Lung microvascular endothelial cell (primary cell): Measurements from ENCODE around the gene DPY19L3. TPM values are rescaled to one million over a fixed set of nuclear protein-coding genes. Genes with fewer than 3 reads are reported as not detected.
A peak's percentile ranks its signal among the peaks of the same experiment; 100 is the strongest.
"Not testable (repeated sequence)": the region's sequence is repeated elsewhere in the genome, so short reads cannot be mapped to it uniquely, and the experiment has no call there.

ENCODE experiments used
- DNase-seq, 2 donors: peaks; one replicate each; pipeline versions ENCODE4 v3.0.0 to v3.0.0-alpha.2; 2010; ENCODE audit warnings: low read depth in 2 of 2
- total RNA-seq: library from RNA; depleted of rRNA; stranded (reverse); fragments of >200 nt; gene quantifications from 2 replicates; pipeline ENCODE4 v1.2.1, GENCODE V29; 2014

DPY19L3 gene
- total RNA-seq, 1 donor from 2014 or later, result 22.6 TPM

DNA sequence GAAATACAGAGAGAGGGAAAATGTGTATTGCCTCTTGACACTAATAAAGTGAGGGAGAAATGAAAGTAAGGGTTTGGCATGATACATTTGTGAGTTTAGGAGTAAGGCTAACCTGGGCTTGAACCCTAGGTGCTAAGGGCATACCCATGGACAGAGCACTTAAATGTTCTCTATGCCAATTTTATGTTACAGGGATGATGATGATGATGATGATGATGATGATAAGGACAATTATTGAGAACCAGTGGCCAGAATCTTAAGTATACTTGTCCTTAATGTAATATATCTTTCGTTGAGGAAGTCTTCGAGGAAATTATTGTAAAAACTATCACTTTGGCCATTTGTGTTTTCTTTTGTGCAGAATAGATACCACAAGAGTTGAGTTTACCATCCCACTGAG, 33.2 kb downstream of the DPY19L3 start:
- no peak for DNase-seq

DNA sequence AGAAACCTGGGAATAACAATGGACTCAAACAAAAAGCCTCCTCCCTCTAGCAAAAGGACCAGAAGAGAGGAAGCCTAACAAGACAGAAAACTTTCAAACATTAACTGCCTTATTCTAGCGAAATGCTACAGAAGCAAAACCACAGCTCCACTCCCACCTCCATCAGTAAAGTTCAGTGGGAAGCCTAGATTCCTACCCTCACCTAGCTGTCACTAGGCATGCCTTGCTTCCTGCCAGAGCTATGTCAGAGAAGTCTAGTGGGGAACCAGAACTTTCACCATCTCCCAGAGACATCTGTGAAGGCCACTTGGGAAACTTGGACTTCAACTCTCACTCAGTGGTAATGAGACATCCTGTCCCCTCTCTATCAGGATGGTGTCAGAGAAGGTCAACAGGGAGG, 37.1 kb downstream of the DPY19L3 start:
- DNase-seq, result no peak

DNA sequence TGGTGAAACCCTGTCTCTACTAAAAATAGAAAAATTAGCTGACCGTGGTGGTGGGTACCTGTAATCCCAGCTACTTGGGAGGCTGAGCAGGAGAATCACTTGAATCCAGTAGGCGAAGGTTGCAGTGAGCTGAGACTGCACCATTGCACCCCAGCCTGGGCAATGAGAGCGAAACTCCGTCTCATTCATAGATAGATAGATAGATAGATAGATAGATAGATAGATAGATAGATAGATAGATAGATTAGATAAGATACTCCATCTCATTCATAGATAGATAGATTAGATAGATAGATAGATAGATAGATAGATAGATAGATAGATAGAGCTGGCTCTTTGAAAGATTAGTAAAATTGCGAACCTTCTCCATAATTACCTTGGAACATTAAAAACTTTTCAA, 42.0 kb downstream of the DPY19L3 start:
- DNase-seq, result not testable (repeated sequence)

DNA sequence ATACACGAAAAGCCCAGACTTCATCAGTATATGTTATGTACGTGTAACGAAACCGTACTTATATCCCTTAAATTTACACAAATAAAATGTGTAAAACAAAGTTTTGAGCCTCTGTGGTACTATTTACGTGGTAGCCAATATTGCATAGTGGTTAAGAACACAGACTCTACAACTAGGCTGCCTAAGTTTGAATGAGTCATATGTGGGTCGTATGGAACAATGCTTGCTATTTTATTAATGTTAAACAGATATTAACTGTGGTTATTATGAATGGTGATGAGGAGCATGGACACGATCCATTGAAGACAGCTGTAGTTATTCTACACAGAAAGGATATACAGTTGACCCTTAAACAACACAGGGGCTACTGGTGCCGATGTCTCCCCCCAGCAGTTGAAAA, 42.5 kb downstream of the DPY19L3 start:
- DNase-seq, result no peak

DNA sequence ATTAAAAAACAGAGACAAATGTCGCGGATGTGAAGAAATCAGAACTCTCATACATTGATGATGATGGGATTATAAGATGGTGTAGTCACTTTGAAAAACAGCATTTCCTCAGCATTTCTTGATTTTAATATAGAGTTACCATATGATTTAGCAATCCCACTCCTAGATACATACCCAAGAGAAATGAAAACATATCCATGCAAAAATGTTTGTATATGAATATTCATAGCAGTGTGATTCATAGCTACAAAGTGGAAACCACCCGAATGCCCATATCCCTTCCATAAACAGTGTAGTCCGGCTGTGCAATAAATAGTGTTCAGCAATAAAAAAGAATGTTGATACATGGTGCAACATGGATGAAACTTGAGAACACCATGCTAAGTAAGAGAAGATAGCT, 44.6 kb downstream of the DPY19L3 start:
- no peak for DNase-seq

DNA sequence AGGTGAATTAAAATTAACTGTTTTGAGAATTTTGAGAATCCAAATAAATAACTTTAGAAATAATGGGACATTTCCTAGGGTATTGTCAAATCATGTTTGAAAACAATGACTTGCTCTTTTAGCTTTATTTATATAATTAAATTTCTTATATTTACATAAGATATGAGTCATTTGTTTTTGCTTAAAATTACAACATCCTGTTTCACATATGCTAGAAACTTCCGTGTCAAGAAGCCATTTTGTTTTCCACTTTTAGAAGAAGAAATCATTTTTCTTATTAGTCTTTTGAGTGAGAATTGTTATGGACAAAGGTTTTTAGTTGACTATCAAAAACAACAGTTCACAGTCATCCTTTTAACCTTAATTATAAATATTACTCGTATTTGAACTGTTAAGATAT, 48.2 kb downstream of the DPY19L3 start:
- DNase-seq, result peak in 1 of 2 donors; percentile 65

DNA sequence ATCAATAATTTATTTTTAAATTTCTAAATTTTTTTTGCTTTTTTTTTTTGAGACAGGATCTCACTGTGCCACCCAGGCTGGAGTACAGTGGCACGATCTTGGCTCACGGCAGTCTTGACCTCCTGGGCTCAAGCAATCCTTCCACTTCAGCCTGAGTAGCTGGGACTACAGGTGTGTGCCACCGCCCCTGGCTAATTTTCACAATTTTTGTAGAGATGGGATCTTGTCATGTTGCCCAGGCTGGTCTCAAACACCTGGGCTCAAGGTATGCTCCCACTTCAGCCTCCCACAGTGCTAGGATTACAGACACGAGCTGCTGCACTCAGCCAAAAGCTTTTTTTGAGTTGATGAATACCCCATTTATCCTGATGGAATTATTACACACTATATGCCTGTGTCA, 50.8 kb downstream of the DPY19L3 start:
- DNase-seq, result no peak

DNA sequence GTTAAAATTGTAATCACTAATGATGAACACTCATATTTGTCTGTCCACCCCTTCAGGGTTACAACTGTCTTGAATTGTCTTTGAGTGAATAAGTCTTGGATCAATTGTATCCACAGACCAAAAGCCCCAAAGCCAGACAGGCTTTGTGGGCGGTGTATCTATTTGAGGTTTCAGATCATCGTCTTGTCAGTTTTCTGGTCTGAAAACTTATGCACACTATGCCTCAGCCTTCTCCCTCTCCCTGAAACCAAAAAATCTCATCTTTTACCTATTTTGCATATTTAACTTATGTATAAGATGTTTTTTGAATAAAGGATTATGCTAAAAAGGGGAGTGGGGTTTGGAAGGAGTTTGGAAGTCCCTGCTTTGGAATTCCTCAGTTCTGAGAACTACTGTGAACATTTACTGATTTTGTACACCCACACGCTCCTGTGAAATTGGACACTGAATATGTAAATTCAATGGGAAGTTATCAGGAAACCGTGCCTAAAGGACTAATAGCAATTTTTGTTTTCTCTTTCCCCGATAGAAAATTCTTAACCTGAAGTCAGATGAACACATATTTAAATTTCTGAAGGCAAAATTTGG, 52.1 kb downstream of the DPY19L3 start:
- no peak for DNase-seq

DNA sequence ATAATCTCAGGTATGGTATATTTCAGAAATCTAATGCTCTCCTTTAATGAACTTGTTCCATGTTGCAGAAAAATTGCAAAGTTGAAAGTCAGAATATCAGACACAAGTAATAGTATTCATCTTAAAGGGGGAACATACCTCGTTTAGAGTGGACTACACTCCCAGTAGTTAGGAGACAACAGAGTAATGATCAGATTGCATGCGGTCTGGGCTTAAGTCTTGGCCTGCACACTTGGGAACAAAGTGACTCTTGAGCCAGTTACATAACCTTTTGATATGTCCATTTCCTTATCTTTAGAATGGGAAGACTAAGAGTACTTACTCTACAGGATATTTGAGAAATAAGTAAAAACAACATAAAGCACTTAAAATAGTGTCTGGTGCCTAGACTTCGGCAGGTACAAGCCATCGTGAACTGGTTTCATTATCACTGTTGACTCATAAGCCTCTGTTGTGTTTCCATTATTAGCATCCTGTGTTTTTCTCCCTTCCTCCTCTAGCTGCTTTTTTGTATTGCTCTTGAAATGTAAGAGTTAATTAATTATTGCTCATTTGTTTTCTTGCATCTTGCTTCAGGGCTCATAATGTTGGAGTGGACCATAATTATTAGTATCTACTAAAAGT, 53.0 kb downstream of the DPY19L3 start:
- peak; percentile 40 for DNase-seq

DNA sequence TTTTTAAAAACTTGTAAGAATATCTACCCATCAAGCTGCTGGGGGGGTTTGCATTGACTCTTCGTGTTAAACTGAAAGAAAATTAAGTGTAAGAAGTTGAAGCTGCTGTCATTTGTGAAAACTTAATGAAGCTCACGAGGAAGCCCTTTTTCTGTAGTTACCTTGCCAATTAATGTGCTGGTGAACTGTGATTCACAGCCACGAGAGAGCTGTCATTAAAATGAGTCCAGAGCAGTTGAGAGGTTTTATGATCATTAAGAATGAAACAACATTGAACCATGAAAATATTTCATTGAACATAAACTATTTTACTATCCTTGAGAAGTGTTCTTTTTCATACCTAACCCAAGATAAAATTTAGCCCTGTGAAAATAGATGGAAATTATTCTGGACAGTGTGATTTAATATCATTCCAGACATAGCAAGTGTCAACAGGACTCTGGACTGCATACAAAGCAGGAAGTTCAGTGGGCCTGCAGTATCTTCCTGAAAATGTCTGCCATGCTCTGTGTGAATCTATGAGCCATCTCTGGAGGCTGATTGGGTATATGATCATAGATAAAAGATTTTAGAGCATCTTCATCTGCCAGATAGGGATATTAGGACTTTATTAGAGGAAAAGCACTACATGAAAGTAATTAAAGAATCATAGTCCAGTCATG, 53.8 kb downstream of the DPY19L3 start:
- peak in 1 of 2 donors; percentile 12 for DNase-seq

DNA sequence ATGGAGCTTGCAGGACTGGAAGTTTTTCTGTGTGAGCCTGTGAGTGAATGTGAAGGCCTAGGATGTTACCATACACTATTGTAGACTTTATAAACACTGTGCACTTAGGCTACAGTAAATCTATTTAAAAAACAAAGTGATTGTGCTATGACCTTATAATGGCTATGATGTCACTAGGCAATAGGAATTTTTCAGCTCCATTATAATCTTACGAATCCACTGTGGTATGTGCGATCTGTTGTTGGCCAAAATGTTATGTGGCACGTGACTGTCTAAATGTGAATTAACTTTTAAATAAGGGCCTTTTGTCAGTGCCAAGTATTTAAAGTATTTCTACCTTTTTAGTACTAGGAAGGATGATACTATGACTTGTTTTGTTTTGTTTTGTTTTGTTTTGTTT, 54.9 kb downstream of the DPY19L3 start:
- no peak for DNase-seq

DNA sequence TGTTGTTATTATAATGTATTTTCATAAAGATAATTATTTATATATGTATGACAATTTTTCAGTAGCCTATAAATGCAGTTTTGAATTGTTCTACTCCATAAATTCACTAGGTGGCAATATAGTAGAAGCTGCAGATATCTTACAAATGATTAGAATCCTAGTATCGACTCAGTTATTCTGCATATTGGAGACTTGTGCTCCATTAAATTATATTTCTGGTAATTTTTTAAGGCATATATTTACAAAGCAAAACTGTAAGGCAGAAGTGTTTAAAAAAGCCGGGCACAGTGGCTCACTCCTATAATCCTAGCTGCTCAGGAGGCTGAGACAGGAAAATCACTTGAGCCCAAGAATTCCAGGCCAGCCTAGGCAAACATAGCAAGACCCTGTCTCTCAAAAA, 58.7 kb downstream of the DPY19L3 start:
- DNase-seq, result peak; percentile 8 to 35

DNA sequence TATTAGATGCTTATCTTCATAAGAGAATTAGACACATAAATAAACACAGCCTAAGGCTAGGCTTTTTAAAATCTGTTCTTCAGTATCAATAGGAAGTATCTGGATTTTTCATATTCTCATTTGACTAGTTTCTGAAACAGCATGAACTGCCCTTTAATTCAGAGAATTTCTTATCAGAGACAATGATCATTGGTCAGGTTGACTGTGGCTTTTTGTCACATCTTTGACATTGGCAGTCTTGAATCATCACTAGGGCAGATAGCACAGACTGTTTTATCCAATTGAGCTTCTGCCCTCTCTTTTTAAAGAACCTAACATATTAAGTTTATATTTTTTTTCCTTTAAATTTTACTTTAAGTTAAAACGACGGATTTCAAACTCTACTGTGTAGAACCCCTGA, 59.6 kb downstream of the DPY19L3 start:
- DNase-seq, result no peak

DNA sequence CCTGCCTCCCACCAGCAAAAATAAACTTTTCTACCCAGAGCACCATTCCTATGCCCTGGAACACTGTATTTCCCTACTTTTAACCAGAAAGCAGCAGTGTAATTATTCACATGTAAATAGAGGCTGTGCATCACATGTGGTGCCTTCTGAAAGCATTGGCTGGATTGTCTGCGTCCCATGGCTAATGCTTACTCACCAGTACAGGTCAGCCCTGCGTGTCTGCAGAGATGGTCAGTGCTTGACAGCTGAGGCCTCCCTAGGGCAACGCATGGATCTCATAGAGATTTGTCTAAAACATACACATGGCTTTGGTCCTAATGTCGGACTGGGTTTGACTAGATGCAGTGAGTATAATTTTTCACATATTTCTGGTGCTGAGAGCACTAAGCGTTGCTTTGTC, 64.2 kb downstream of the DPY19L3 start:
- DNase-seq, result no peak

DNA sequence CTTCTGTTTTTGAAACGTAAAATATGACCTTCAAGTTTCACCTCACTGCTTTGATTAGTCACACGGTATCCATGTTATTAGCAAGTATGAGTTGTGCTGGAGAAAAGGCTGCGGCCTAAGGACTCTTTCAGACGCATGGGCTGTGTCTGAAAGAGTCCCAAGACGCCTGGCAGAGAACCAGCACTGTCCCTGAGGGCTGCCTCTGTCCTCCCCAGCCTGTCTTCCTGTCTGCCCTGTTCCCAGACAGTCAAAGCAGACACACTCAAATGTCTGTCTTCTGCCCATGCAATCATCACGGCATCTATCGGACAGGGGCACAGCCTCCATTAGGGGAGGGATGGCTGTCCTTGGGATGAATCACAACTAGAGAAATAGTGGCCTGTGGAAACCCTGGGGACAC, 65.5 kb downstream of the DPY19L3 start:
- DNase-seq, result no peak

DNA sequence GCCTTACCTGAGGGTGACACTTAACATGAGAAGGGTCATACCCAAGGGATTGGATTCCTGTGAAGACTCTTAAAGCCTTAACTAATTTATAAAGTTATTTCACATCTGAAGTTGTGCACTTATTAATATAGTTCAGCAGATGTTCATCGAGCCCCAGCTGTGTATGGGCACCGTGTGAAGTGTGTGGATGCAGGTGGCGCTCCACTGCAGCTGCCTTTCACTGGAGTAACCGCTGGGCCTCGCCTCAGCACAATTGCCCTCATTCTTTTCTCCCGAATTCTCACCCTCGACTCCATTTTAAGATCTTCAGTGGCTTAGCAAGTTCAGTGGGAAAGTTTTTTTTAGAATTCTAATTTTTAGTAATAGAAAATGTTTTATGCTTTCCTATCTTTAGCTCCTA, 66.2 kb downstream of the DPY19L3 start:
- DNase-seq, result no peak

DNA sequence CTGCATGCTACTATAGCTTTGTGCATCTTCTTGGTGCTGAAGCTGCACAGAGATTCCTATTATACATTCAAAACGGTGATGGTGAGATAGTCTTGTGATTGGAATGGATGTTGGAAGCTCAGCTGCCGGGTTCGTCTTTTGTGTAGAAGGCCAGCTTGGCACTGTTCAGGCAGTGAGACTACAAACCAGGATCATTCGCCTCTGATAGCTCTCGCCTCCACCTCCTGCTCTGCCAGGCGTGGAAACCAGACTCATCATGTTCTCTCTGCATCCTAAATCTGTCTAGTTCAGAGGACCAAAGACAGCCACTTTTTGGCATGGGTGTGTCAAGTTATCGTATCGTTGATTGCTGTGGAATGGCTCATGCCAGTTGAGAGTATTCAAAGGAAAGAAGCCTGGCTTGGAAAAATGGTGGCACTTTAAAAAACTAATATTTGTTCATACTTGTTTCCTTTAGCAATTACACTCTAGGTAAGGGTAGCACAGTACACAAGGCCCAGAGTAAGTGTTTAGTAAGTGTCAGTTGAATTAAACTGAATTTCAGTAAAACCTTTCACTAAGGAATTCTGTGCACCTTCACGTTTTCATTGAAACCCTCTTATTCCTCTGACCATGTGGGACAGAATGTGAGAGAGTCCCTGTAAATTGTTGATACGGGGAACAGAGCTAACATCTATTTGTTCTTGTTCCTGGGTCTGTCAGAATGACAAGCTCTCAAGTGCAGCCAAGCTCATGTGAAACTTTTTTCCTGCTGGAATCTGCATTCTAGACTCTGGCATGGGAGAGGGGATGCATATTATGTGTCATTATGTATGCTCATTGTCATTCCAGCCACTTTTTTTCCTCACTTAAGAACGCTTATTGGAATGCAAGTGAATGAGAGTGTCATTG, 69.8 kb downstream of the DPY19L3 start:
- no peak for DNase-seq

DNA sequence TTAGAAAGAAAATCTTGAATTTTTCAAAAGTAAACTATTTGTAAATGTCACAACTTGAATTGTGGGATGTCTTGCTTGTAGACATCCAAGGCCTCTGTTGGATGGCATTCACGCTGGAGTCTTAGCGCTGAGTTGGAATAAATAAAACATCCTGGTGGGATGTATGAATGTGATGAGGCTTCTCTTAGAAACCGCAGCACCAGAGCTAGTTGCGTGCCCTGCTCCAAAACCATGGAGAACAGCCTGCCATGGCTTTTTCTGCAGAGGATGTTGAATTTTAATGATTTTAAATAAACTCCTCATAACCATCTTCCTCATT, 70.4 kb downstream of the DPY19L3 start:
- no peak for DNase-seq

DNA sequence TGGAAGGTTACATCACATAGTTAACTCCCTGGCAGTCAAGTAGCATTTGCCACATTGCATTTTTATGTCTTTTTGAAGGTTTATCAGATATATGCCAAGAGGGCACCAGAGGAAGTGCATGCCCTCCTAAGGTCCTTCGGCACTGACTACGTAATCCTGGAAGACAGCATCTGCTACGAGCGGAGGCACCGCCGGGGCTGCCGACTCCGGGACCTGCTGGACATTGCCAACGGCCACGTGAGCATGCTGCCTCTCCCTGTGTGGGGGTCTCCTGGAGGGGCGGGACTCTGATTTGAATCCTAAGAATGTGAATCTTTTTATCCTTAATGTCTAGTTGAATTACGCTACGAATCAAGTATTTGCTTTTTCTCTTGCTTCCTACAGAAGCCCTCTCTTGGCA, 74.8 kb downstream of the DPY19L3 start:
- DNase-seq, result no peak

DNA sequence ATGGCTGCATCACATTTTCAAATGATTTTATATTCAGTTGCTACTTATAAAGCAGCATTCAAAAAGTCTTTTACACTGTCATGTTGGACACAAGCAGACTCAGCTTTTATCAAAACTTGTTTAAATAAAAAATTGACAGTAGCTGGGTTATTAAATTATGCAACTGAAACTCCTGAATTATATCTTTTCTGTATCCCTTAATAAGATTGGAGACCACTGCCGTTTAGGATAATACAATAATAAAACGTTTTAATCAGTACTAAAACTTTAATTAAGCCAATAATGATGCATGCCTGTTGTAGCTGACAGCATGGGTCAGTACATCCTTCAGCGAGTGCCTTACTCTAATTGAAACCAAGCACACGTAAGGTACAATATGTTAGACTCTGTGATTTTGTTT, 78.0 kb downstream of the DPY19L3 start:
- no peak for DNase-seq

DNA sequence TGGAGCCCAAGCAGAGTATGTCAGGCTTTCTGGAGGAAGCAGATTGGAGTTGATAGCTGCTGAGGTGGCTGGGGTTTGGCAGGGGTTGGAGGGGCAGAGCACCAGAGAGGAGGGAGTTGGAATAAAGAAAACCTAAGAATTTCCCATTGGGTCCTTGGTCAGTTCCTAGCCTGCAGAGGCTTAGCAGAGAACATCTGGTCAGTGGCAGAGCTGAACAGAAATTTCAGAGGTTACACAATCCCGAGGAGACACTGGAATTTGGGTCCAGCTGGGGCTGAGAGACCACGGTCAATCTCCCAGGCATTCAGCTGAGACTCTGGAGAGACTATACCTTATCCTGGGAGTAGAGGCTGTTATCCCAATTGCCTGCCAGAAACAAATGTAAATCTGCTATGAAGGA, 84.4 kb downstream of the DPY19L3 start:
- DNase-seq, result no peak

DNA sequence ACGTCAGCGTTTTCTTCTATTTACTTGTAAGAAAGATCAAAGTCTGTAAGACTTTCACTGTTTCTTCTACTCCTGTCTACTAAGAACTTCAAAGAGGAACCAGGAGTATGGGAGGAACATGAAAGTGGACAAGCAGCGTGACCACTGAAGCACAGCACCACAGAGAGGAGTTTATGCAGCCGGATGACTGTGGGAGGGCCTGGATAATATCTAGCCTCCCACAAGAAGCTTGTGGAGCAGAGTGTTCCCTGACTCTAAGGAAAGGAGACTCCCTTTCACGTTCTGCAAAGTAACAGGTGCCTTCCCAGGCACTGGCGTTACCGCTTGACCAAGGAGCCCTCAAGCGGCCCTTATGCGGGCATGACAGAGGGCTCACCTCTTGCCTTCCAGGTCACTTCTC, 91.8 kb downstream of the DPY19L3 start:
- DNase-seq, result no peak
